HepG2 (cell line): ENCODE data around the gene FOXR1. TPM values are rescaled to one million over a fixed set of nuclear protein-coding genes. Genes with fewer than 3 reads are reported as not detected.

Experiments
- ATAC-seq: fragments of 200-7000 bp; cut with Tn5 transposase; 3 replicates; pipeline ENCODE4 v1.9.1; 2020; ENCODE audit warnings: mild to moderate bottlenecking, moderate library complexity
- BruUV-seq: library from RNA; stranded (reverse); fragments of 400-500 nt; replicated peaks from 2 replicates; lab custom pipeline; 2021; lab: Mats Ljungman, UMichigan
- CTCF ChIA-PET: fragments of 300-600 bp; formaldehyde crosslinking; extraction: SDS; loops from one replicate; lab custom pipeline; 2021; ENCODE audit warnings: low total read pairs, inconsistent platforms, low intra/inter-chr PET ratio; lab: Yijun Ruan, JAX
- POLR2A ChIA-PET: fragments of 350-600 bp; sonication (Branson Sonifier 250); formaldehyde crosslinking; loops from one replicate; lab custom pipeline; 2020; ENCODE audit warnings: antibody characterized with exemption, inconsistent platforms; lab: Yijun Ruan, JAX
- DNase-seq: peaks from one replicate; pipeline ENCODE4 v3.0.0-alpha.2; 2015; ENCODE audit warnings: low spot score
- FAIRE-seq: peaks from 3 replicates; lab custom pipeline; 2011; peaks lifted over from hg19 to GRCh38; lab: Jason Lieb, UNC
- H2AFZ ChIP-seq: one replicate; pipeline ENCODE4 v1.6.1; 2011; ENCODE audit warnings: low read length, inconsistent platforms
- H3K27ac ChIP-seq: fragments of 300-600 bp; 3 replicates; pipeline ENCODE4 v1.8.0; 2011; ENCODE audit warnings: mixed run types, mild to moderate bottlenecking, mixed read lengths, low read length, inconsistent platforms; ENCODE audit not compliant: insufficient read depth; ENCODE audit errors: extremely low read length
- H3K27me3 ChIP-seq, 2 experiments: fragments of 200-600 bp in 1 of 2; 2 replicates in 1 of 2; 3 replicates in 1 of 2; pipeline versions ENCODE4 v1.6.0 to v1.8.0; 2011; ENCODE audit warnings: low read length in 2 of 2, mild to moderate bottlenecking in 2 of 2, moderate library complexity in 2 of 2, inconsistent platforms in 1 of 2; ENCODE audit not compliant: insufficient read depth in 2 of 2, control insufficient read depth in 1 of 2
- H3K36me3 ChIP-seq, 2 experiments: fragments of 200-600 bp in 1 of 2; replicated peaks in 1 of 2; 2 replicates in 1 of 2; 3 replicates in 1 of 2; pipeline versions ENCODE4 v1.5.1 to v1.8.0; 2011; ENCODE audit warnings: low read length in 2 of 2, inconsistent platforms in 1 of 2; ENCODE audit not compliant: insufficient read depth in 2 of 2, control insufficient read depth in 1 of 2
- H3K4me1 ChIP-seq: 2 replicates; pipeline ENCODE4 v1.5.1; 2012; ENCODE audit warnings: low read length, inconsistent platforms; ENCODE audit not compliant: insufficient read depth
- H3K4me2 ChIP-seq: 2 replicates; pipeline ENCODE4 v1.6.0; 2011; ENCODE audit warnings: low read depth, low read length, inconsistent platforms
- H3K4me3 ChIP-seq, 3 experiments: fragments of 200-600 bp in 1 of 3; sonication (generic), shearing (Covaris generic) in 1 of 3; replicated peaks in 1 of 3; 2 replicates each; pipeline ENCODE4 v1.5.1; 2011 to 2016; ENCODE audit warnings: low read length in 3 of 3, inconsistent platforms in 2 of 3, low read depth in 2 of 3, mild to moderate bottlenecking in 2 of 3, control low read depth in 1 of 3, mixed read lengths in 1 of 3; ENCODE audit not compliant: insufficient read depth in 1 of 3
- H3K79me2 ChIP-seq: one replicate; pipeline ENCODE4 v1.6.1; 2011; ENCODE audit warnings: low read length, inconsistent platforms; ENCODE audit not compliant: insufficient read depth
- H3K9ac ChIP-seq: 2 replicates; pipeline ENCODE4 v1.6.0; 2011; ENCODE audit warnings: mild to moderate bottlenecking, low read depth, low read length, inconsistent platforms; ENCODE audit not compliant: insufficient read depth
- H3K9me3 ChIP-seq: 2 replicates; pipeline ENCODE4 v1.5.1; 2012; ENCODE audit warnings: mild to moderate bottlenecking, low read length
- H4K20me1 ChIP-seq: 2 replicates; pipeline ENCODE4 v1.6.0; 2011; ENCODE audit warnings: inconsistent platforms, mild to moderate bottlenecking, low read length, moderate library complexity; ENCODE audit not compliant: insufficient read depth
- ATF4 ChIP-seq, 2 experiments: fragments of 450-650 bp in 1 of 2; sonication (generic) in 1 of 2; formaldehyde crosslinking; IDR thresholded peaks; 2 replicates each; pipeline versions ENCODE4 v1.5.0 to v1.8.0; 2020 to 2022; ENCODE audit warnings: mild to moderate bottlenecking in 1 of 2, missing genetic modification reagents in 1 of 2
- BATF2 ChIP-seq: sonication (generic); formaldehyde crosslinking; IDR thresholded peaks from 2 replicates; pipeline ENCODE4 v1.8.0; 2022; ENCODE audit warnings: mild to moderate bottlenecking, missing genetic modification reagents, moderate library complexity
- HNF4A ChIP-seq: sonication (generic); formaldehyde crosslinking; IDR thresholded peaks from 2 replicates; pipeline ENCODE4 v1.4.0; 2020; ENCODE audit warnings: missing genetic modification reagents
- NONO ChIP-seq, 2 experiments: fragments of 450-650 bp in 1 of 2; sonication (generic) in 1 of 2; formaldehyde crosslinking in 1 of 2; IDR thresholded peaks in 1 of 2; conservative IDR thresholded peaks in 1 of 2; 2 replicates each; pipeline versions ENCODE4 v1.6.1 to v1.8.0; 2017 to 2022; ENCODE audit warnings: mild to moderate bottlenecking in 1 of 2, missing genetic modification reagents in 1 of 2, moderate library complexity in 1 of 2
- PAWR ChIP-seq: sonication (generic); formaldehyde crosslinking; IDR thresholded peaks from 2 replicates; pipeline ENCODE4 v1.4.0; 2020; ENCODE audit warnings: missing genetic modification reagents, mild to moderate bottlenecking, borderline replicate concordance
- PBX2 ChIP-seq: IDR thresholded peaks from 2 replicates; pipeline ENCODE4 v1.6.1; 2016; ENCODE audit warnings: control low read depth
- PITX1 ChIP-seq: sonication (generic); formaldehyde crosslinking; IDR thresholded peaks from 2 replicates; pipeline ENCODE4 v1.5.1; 2020; ENCODE audit warnings: mild to moderate bottlenecking, missing genetic modification reagents
- RFX1 ChIP-seq: fragments of 450-650 bp; IDR thresholded peaks from 2 replicates; pipeline ENCODE4 v1.6.1; 2017
- TARDBP ChIP-seq: sonication (generic); formaldehyde crosslinking; IDR thresholded peaks from 2 replicates; pipeline ENCODE4 v1.8.0; 2022; ENCODE audit warnings: mild to moderate bottlenecking, missing genetic modification reagents
- THAP11 ChIP-seq: IDR thresholded peaks from 2 replicates; pipeline ENCODE4 v1.6.1; 2016; ENCODE audit warnings: missing biosample characterization, missing genetic modification reagents
- ZBTB1 ChIP-seq: sonication (generic); formaldehyde crosslinking; IDR thresholded peaks from 2 replicates; pipeline ENCODE4 v1.4.0; 2020; ENCODE audit warnings: missing genetic modification reagents, borderline replicate concordance
- ZBTB3 ChIP-seq: sonication (generic); formaldehyde crosslinking; IDR thresholded peaks from 2 replicates; pipeline ENCODE4 v1.4.0; 2020; ENCODE audit warnings: low read depth, mild to moderate bottlenecking, moderate library complexity, missing genetic modification reagents, borderline replicate concordance
- ZFP41 ChIP-seq: sonication (generic); formaldehyde crosslinking; IDR thresholded peaks from 2 replicates; pipeline ENCODE4 v1.4.0; 2020; ENCODE audit warnings: mild to moderate bottlenecking, missing genetic modification reagents, borderline replicate concordance
- ZNF329 ChIP-seq: sonication (generic); formaldehyde crosslinking; IDR thresholded peaks from 2 replicates; pipeline ENCODE4 v1.9.0; 2021; ENCODE audit warnings: low read depth, mild to moderate bottlenecking, missing genetic modification reagents
- ZNF678 ChIP-seq: sonication (generic); formaldehyde crosslinking; IDR thresholded peaks from 2 replicates; pipeline ENCODE4 v1.4.0; 2020; ENCODE audit warnings: mild to moderate bottlenecking, missing genetic modification reagents
- ZNF749 ChIP-seq: sonication (generic); formaldehyde crosslinking; IDR thresholded peaks from 2 replicates; pipeline ENCODE4 v1.8.0; 2022; ENCODE audit warnings: mild to moderate bottlenecking, missing genetic modification reagents, moderate library complexity, borderline replicate concordance
- WGBS: methylation state at CpG from one replicate; pipeline ENCODE4 v1.1.6; 2017; ENCODE audit warnings: low lambda C conversion rate; 5-methylcytosine and 5-hydroxymethylcytosine counted together
- in situ Hi-C: cut with HindIII; loops from 2 replicates; pipeline ENCODE4 v1.10.0; 2017; ENCODE audit warnings: low pct_unique_long_range_greater_than_20kb; ENCODE audit not compliant: extremely low pct_ligation_motif_present
- intact Hi-C: fragments of 100-400 bp; cut with micrococcal nuclease; formaldehyde crosslinking; loops from one replicate; pipeline ENCODE4 v1.10.0; 2022; ENCODE audit not compliant: unreplicated experiment
- polyA plus RNA-seq, 8 experiments: library from polyadenylated mRNA; depleted of rRNA in 3 of 8; stranded (reverse) in 7 of 8; unstranded in 1 of 8; fragments of >200 nt; fragmentation: Illumina TruSeq in 4 of 8; extraction: Trizol in 4 of 8; gene quantifications; 2 replicates each; pipeline versions ENCODE4 v1.2.1 to v1.2.3, GENCODE V29; 2011 to 2016; ENCODE audit warnings: low read depth in 4 of 8, missing spikeins in 1 of 8, mixed read lengths in 1 of 8; ENCODE audit not compliant: insufficient read depth in 1 of 8
- total RNA-seq, 5 experiments: library from RNA; depleted of rRNA; stranded (reverse); fragments of >200 nt; fragmentation: Illumina TruSeq; extraction: Trizol; gene quantifications; 2 replicates each; pipeline ENCODE4 v1.2.3, GENCODE V29; 2016; ENCODE audit warnings: low read depth in 1 of 5

The FOXR1 gene
- total and polyA plus RNA-seq, 2 of the 13 experiments (the other 11 are each of a cell fraction or from before 2014, with no cell fraction given): not detected

- H4K20me1 ChIP-seq: peaks cover 7% of the 10 kb centered on the region
- 72% methylated on average over 5 of the region's 5 CpGs for WGBS
- peaks cover 77% of the 10 kb centered on the region for H3K4me1 ChIP-seq
- H3K36me3 ChIP-seq: peaks cover 3 to 6% of the 10 kb centered on the region in 2 experiments; a peak in 4 of 5 replicates
- in situ Hi-C loops: no loop called here
- POLR2A ChIA-PET: interaction anchor here (1.2 to 2.7 kb wide), 2 partner anchors 34 to 46 kb away, joined by 5 to 10 read pairs; partner anchors contain the start of gene VPS11
- FAIRE-seq: no peak
- CTCF ChIA-PET: no interaction called here
- H3K9ac ChIP-seq: no peak overlapping the region; the same call in 1 of the 2 replicates
- TF ChIP-seq BATF2 (CRISPR knock-in tag): no peak
- TF ChIP-seq PITX1 (CRISPR knock-in tag): 0 out of 2 replicates have a peak, but pooled peaks have one; percentile 4
- no peak for TF ChIP-seq NONO (IDR thresholded peaks at IDR 0.05)
- 0 out of 2 replicates have a peak, but pooled peaks have one; percentile 2 for TF ChIP-seq NONO (CRISPR knock-in tag; conservative IDR thresholded peaks at IDR 0.05)
- no peak for TF ChIP-seq HNF4A (CRISPR knock-in tag)
- no peak for TF ChIP-seq ZNF329 (CRISPR knock-in tag)
- TF ChIP-seq ZBTB3 (CRISPR knock-in tag): 0 out of 2 replicates have a peak, but pooled peaks have one; percentile 11
- no peak for TF ChIP-seq RFX1
- TF ChIP-seq ATF4 (CRISPR knock-in tag; IDR thresholded peaks at IDR 0.05): 0 out of 4 replicates have a peak, but pooled peaks of 1 of the 2 experiments have one; percentile 3
- TF ChIP-seq ZBTB1 (CRISPR knock-in tag): no peak
- TF ChIP-seq PAWR: no peak
- TF ChIP-seq ZFP41 (CRISPR knock-in tag): no peak
- no peak for TF ChIP-seq ZNF749 (CRISPR knock-in tag)
- TF ChIP-seq ZNF678 (CRISPR knock-in tag): no peak
- no peak for TF ChIP-seq TARDBP
- no peak for TF ChIP-seq PBX2 (CRISPR knock-in tag)
- TF ChIP-seq THAP11 (CRISPR knock-in tag): no peak
- TF ChIP-seq, all 625 proteins: peak for 4
- Histone ChIP-seq H3K27me3 (peaks cover 0 to 4% of the 10 kb centered on the region in 2 experiments; a peak in 2 of 5 replicates), H3K4me2 (peak overlapping the region; percentile 42), H3K27ac (peak overlapping the region; percentile 61), H3K79me2 (peaks cover 57% of the 10 kb centered on the region), H2AFZ (no peak overlapping the region), H3K4me3 (peak overlapping the region in 1 of 3 experiments; percentile 7; a peak in 1 of 6 replicates), H3K9me3 (no peaks in the 10 kb centered on the region)
- no peak for ATAC-seq
- BruUV-seq: no TSS peak
- intact Hi-C loops: no loop called here
- no peak for DNase-seq
Observed at GRCh38 chr11:119021631-119022030, 50.1 kb downstream of the FOXR1 start.
